Ishikawa (cell line): ENCODE measurements around the gene CHD9.

Experiments
- CREB1 ChIP-seq: IDR thresholded peaks from 2 replicates; pipeline ENCODE4 v1.6.1; 2012; ENCODE audit warnings: low read depth
- EGR1 ChIP-seq: IDR thresholded peaks from 2 replicates; pipeline ENCODE4 v1.6.1; 2012
- RAD21 ChIP-seq: IDR thresholded peaks from 2 replicates; pipeline ENCODE4 v1.6.1; 2012; ENCODE audit warnings: low read depth
- TEAD4 ChIP-seq: IDR thresholded peaks from 2 replicates; pipeline ENCODE4 v1.6.1; 2012

DNA sequence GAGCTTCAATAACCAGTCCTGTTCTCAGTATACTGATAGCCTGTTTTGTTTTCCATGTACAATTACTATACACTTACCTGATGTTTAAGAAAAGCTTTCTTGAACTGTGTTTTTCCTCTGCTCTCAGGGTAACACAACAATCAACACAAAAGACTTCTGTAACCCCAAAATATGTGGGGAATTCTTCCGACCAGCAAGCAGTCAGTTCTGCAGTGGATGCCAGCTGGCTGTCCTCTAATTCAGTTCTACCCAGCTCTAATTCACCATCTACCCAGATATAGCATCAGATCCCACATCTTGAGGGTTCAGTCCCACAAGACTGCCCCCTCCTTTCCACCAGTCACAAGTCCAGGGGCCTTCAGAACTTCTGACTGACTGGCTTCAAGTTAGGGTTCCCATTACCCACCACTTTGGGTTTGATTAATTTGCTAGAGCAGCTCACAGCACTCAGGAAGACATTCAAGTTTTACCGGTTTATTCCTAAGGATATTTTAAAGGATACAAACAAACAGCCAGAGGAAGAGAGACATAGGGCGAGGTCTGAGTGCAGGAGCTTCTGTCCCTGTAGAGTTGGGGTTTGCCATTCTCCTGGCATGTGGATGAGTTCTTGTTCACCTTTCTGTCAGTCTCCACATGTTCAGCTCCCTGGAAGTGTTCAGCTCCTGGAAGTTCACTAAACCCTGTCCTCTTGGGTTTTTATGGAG is 178.2 kb downstream of the CHD9 start:
- no peak for TF ChIP-seq TEAD4
- no peak for TF ChIP-seq CREB1
- no peak for TF ChIP-seq RAD21
- no peak for TF ChIP-seq EGR1
